C4-2B (cell line): ENCODE data around the gene NAB1.
"Not testable (repeated sequence)": the region's sequence is repeated elsewhere in the genome, so short reads cannot be mapped to it uniquely, and the experiment has no call there.

Source experiments
- CTCF ChIP-seq: fragments of 450-650 bp; conservative IDR thresholded peaks from 2 replicates; pipeline ENCODE4 v1.5.1; 2017; ENCODE audit warnings: mild to moderate bottlenecking
- ZFX ChIP-seq: fragments of 450-650 bp; IDR thresholded peaks from 2 replicates; pipeline ENCODE4 v1.6.1; 2017

DNA sequence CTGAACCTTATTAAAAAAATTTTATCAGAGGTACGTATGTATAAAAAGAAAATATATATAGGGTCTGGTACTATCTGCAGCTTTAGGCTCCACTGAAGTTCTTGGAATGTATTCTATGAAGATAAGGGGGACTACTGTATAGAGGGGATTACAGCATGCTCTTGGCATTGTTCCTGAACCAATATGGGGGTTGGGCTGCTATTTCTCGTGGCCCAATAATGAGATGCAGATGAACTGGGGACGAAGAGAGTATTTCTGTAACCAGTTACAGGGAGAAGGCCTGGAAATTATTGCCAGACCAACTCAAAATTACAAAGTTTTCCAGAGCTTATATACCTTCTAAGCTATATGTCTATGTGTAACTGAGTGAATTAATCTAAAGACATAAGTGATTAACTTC is 40.0 kb upstream of the NAB1 start:
- not testable (repeated sequence) for TF ChIP-seq CTCF, ZFX
